Stimulated activated CD8-positive, alpha-beta memory T cell treated with anti-CD3 and anti-CD28 coated beads, Interleukin-2, amount 100 ng/mL, for 48 hours (primary cell): Measurements from ENCODE around the gene SFI1.
"Not testable (repeated sequence)": the region's sequence is repeated elsewhere in the genome, so short reads cannot be mapped to it uniquely, and the experiment has no call there.

ENCODE experiments used
- DNase-seq, 2 donors: peaks; one replicate each; pipeline ENCODE4 v3.0.0-alpha.2; 2020; ENCODE audit warnings: low read depth in 2 of 2

SFI1 gene

DNA sequence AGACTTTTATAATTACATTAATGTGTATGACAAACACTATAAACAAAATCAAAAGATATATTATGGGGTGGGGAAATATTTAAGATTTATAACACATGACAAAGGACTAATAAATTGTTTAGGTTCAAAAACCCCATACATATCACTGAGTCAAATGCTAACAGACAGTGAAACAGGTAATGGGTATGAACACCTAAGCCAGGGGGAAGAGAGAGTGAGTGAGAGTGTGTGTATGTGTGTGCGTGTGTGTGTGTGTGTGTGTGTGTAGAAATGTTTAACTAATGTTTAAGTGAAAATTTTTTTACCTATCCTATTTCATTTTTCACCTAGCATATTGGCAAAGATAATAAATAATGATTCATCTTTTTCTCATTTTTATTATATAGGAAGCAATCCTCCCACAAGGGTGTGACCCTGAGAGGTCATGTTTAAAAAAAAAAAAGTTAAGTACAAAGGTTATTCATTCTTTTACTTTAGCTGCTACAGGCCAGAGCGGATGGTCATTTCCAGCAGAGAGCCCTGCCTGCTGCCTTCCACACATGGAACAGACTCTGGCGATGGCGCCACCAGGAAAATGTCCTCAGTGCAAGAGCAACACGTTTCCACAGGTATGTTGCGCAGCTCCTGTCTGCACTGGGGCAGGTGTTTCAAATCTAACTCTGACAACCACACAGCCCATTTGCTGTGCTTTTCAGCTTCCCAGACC is 92.8 kb downstream of the SFI1 start:
- DNase-seq, result no peak

DNA sequence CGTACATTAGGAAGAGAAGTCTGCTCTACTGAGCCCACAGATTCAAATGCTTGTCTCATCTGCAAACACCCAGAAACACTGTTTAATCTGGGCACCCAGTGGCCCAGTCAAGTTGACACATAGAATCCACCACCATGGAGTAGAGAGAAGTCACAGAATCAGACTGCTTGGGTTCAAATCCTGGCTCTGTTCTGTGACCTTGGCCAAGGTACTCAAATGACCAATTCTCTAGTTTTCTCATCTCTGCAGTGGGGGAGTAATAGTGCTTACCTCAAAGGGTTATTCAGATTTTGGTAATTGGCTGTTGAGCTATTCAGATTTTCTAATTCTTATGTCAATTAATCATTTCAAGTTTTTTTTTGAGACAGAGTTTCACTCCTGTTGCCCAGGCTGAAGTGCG is 93.8 kb downstream of the SFI1 start:
- not testable (repeated sequence) for DNase-seq

DNA sequence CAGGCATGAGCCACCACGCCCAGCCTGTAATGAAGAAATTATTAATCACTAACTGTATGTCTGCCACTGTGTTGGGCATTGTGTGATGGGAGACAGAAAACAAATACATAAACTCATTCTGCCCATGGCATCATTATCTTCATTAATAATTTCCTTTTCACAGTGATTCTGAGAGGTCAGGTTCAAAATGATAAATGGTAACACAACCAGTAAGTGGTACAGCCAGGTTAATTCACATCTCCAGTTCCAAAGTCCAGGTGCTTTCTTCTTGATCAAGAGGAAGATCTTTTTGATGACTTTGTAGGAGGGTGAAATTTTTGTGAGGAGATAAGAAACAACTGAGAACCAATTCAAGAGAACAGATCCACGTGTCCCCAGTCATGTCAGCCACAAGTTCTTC is 98.9 kb downstream of the SFI1 start:
- DNase-seq, result no peak

DNA sequence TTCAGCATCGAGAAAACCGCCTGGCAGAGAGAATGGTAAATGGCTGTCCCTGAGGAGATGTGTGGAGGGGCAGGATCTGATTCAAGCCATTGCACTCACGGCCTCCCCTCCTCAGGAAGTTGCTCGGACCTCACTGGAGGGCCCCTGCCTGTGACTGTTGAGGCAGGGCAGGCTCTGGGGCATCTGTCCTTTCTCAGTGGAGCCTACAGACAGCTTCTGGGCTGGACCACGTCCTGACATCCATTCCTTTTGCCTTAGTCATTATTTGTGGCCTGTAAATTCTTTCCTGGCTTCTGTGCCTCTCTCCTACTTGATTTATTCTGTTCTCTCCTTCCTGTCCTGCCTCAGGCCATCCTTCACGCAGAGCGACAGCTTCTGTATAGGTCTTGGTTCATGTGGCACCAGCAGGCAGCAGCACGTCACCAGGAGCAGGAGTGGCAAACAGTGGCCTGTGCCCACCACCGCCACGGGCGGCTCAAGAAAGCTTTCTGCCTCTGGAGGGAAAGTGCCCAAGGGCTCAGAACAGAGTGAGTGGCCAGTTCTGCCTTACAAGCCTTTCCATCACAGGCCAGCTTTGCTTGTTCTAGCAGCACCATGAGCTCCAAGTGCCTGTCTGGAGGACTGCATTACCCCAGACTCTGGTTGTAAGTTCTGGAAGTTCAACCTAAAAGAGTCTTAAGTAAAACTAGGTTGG is 106.1 kb downstream of the SFI1 start:
- no peak for DNase-seq

DNA sequence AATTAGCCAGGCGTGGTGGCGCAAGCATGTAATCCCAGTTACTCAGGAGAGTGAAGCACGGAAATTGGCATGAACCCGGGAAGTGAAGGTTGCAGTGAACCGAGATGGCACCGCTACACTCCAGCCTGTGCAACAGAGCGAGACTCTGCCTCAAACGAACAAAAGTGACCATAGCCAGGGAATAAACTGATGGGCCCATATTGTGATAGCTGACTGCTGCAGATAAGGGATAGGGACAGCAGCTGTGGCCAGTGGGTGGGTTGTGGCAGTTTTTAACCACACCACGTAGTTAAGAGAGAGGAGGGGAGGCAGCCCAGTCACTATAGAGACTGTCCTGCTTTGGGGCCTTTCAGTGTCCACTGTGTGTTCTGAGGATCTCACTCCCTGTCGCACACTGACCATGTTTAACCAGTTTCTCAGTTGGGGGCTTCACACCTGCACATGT is 106.8 kb downstream of the SFI1 start:
- no peak for DNase-seq

DNA sequence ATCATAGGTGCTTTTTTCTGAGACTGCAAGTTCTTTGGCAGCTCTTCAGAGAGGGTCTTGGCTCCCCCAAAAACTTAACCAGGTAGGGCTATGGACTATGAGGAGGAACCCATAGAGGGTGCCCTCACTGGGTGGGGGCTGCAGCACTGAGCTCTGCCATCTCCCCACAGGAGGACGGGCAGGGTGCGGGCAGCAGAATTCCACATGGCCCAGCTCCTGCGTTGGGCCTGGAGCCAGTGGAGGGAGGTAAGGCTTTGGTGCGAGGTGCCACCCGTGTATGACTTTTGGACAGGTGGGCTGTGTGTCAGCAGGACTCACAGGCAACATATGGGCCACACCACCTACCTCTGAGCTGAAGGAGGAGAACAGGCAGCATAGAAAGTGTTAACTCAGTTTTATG is 107.2 kb downstream of the SFI1 start:
- DNase-seq, result no peak

DNA sequence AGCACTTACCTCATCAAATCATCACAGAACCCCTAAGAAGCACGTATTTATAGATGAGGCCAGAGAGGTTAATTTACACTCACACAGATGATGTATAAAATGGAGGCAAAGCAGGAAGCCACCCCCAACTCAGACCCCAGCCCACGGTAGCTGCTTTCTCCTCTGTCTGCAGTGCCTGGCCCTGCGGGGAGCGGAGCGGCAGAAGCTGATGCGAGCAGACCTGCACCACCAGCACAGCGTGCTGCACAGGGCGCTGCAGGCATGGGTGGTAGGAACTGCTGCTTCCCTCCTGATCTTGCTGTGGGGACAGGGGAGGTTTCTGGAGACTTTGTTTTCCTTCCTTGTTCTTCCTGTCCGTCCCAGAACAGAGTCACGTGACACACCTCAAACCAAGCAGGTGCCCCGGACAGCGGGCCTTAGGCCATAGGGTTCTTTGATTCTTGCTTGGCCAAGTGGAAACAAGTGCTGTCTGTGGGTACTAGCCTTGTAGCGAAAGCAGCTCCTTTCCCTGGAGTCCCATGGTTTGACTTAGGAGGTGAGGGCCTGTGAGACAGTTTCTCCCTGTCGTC is 107.9 kb downstream of the SFI1 start:
- DNase-seq, result no peak

DNA sequence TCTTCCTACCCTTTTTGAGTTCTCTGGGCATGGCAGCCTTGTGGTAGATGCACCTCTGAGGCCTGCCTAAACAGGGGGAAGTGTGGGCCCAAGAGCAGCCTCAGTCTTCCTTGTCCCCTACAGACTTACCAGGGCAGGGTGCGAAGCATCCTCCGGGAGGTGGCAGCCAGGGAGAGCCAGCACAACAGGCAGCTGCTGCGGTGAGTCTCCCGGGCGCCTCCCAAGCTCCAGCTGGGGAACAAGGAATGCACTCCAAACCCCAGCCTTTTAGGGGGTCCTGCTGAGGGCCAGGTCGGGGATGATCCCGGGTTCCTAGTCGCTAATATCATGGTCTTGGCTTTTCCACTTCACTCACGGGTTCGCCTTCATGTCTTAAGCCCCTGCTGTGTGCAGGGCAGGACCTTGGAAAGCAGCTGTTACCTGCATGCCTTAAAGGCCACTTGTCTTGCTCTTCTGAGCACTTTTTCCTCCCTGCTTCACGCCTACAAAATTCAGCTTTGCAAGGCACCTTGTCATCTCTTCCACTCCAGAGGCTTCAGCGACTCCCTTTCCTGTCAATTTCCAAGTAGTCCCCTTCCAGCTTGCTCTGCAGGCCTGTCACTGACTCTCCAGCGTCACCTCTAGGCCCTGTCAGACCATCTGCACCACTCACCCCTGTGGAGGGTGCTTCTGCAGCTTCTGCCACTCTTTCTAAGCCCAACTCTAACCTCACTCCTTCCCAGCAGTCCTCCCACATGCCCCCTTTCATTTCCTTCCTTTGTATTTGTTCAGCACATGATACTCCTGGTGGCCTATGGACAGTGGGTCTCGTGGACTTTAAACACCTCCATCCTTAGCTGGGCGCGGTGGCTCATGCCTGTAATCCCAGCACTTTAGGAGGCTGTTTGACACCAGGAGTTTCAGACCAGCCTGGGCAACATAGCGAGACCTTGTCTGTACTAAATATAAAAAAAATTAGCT is 108.7 kb downstream of the SFI1 start:
- DNase-seq, result no peak

DNA sequence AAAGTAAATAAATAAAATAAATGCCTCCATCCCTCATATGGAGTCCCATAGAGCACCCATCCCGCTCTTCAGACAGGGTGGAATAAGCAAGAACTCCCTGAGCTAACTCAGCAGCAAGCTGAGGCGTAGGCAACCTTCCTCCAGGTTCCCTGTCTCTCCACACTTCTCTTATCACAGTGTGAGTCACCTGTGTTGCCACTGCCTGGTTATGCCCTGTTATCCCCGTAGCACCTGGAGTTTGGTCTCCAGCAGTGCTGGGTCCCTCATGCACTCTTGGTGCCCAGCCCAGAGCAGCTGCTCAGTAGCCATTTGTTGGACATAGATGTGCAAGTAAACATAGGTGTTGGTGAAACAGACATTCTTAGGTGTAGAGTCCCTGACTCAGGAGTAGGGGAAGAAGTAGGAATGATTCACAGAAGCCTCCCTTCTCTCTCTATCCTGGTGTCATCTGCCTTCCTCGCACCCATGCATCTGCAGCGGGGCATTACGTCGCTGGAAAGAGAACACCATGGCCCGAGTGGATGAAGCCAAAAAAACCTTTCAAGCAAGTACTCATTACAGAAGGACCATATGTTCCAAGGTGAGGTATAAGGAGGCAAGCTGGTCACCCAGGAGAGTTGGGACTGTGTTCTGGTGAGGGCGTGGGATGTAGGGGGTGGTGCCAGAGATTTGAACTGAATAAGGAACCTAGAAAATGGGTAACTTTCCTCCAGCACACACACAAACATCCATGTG is 109.7 kb downstream of the SFI1 start:
- DNase-seq, result no peak

DNA sequence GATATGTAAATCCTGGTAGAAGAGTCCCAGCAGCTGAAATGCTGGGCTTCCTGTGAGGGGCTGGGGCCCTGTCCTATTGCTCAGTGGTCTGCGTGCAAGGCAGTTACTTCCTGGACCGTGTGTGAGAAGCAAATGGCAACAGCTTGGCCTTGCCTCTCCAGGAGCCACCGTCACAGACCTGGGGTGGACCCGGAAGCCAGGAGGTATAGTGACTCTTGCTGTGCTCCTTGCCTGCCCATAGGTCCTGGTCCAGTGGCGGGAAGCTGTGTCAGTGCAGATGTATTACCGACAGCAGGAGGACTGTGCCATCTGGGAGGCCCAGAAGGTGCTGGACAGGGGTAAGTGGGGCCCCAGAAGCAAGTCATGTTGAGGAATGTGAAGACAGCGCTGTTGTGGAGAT is 111.4 kb downstream of the SFI1 start:
- DNase-seq, result no peak

DNA sequence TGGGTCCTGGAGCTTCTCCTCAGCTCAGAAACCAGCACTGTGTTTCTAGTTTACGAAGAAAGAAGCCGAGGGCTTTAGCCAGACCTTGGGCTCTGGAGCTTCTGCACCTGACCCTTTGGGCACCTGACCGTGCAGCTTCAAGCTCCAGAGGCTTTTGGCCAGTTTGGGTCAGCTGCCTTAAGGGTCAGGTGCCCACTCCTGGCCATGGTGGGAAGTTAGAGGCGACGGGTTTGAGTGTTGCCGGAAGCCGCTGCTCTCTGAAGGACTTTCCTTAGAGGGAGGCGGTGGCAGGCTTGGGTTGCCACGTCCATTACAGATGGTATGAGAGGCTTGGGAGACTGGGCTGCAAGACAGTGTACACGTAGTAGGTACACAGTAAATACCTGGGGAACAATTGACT is 113.4 kb downstream of the SFI1 start:
- DNase-seq, result no peak

DNA sequence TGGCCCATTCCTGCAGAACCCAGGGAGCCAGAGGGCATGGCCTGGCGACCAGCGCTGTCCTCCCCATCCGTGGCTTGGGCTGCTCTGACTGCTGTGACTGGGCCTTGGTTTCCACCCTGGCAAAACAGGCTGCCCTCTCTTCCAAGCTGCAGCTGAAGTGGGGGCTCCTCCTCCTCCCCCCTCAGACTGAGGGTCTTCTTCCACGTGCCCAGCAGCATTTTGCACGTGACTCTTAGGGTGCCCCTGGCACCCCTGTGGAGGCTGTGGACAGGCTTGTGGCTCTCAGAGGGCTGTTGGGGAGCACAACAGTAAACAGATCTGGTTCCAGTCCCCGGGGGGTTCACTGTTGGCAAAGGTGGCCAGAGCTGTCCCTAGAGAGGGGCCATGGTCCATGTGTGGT is 114.3 kb downstream of the SFI1 start:
- DNase-seq, result no peak

DNA sequence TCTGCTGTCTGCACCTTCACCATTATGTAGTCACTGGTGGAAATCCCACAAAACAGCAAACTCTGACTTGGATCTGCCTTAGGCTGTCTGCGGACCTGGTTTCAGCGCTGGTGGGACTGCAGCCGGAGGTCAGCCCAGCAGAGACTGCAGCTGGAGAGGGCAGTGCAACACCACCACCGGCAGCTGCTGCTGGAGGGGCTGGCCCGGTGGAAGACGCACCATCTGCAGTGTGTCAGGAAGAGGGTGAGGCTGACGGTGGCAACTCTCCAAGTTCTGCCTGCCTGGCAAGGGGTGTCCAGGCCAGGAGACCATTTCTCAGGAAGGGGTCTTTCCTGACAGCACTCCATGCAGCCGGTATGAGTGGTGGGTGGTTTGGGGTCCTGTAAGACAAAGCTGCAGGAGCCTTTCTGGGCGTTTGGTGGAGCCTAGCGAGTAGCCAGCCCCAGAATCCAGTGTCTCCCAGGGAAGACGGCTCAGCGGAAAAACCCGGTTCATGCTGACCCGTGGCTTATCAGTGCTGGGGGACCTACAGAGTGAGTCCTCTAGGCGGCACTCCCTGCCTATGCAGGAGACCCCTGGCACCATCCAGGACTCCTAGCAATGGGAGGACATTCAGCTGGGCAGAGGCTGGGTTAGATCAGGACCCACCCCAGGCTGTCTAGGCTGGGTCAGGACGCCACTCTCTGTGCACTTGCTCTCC is 114.9 kb downstream of the SFI1 start:
- DNase-seq, result no peak

DNA sequence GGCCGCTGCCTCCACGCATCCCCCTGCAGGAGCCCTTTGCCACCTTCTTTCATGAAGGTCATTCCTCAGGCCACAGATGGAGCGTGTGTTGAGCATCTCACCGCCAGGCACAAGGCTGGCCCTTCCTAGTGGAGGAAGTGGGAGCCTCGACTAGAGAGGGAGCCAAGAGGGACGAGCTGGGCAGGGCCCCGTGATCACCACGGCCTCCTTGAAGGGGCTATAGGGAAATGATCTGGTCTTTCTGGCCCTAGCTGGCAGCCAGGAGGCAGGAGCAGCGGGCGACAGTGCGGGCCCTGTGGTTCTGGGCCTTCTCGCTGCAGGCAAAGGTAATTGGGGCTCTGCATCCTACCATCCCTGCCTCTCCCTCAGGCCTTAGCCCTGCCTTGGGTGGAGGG is 116.6 kb downstream of the SFI1 start:
- no peak for DNase-seq

DNA sequence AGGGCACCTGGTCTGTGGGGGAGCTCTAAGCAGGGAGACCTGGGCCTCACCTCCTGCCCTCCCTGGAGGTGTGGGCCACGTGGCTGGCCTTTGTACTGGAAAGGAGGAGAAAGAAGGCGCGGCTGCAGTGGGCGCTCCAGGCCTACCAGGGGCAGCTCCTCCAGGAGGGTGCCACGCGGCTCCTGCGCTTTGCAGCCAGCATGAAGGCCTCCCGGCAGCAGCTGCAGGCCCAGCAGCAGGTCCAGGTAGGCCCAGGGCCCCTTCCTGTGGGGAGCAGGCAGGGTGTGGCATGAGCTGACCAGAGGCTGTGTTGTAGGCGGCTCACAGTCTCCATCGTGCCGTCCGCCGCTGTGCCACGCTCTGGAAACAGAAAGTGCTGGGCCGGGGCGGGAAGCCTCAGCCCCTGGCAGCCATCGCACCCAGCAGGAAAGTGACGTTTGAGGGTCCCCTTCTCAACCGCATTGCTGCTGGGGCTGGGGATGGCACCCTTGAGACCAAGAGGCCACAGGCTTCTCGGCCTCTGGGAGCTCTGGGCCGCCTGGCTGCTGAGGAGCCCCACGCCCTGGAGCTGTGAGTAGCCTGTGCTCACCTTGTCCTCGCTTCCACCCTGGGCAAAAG is 117.1 kb downstream of the SFI1 start:
- no peak for DNase-seq

DNA sequence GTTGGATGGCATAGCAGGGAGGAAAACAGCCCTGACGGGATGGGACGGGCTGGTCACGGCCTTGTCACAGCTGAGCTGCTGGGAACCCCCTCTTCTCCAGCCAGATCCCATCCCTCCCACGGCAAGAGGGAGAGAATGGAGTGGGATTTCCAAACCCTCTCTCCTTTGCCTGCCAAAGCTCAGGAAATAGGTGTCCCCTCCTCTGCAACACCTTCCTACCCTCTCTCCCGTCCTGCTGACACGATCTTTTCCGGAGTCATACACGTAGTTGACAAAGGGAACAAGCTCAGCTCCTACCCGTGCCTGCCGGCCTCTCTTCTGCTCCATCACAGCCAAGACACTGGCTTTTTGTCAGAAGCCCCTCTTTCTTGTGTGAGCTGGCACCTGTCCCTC is 117.6 kb downstream of the SFI1 start:
- DNase-seq, result no peak

DNA sequence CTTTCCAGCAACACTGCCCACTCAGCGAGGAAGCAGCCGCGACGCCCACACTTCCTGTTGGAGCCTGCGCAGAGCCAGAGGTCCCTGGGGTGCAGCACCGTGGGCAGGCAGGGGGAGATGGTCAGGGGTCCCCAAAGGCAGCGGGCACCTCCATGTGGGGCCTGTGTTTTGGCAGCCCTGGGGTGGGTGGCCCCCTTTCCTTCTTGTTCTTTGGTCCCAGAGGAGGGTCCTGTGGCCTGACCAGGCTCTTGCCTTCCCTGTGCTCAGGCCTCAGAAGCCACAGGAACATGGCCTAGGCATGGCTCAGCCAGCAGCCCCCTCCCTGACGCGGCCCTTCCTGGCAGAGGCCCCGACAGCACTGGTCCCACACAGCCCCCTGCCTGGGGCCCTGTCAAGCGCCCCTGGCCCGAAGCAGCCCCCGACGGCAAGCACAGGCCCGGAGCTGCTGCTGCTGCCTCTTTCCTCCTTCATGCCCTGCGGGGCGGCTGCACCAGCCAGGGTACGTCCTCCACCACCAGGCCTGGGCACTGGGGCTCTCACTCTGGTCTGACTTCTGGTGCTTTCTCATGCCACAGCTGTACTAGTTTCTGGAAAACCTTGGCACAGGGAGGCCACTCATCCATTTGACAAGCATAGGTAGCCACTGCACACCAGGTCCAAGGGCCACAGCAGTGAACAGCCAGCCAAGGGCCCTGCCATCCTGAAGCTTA is 118.6 kb downstream of the SFI1 start:
- DNase-seq, result no peak

DNA sequence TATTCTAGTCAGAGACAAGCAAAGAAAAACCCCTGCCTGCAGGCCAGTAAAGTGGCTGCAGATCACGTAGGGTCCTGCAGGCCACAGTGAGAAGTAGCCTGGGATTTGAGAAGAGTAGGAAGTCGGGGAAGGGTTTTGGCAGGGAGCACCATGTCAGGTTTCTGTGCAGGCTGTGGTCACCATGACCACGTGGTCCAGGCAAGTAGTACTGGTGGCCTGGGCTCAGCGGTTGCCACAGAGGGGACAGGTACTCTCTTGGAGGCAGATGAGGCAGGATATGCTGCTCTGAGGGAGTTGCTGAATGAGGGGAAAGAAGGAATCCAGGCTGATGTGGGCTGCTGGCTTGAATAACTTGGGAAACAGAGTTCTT is 119.1 kb downstream of the SFI1 start:
- DNase-seq, result no peak

DNA sequence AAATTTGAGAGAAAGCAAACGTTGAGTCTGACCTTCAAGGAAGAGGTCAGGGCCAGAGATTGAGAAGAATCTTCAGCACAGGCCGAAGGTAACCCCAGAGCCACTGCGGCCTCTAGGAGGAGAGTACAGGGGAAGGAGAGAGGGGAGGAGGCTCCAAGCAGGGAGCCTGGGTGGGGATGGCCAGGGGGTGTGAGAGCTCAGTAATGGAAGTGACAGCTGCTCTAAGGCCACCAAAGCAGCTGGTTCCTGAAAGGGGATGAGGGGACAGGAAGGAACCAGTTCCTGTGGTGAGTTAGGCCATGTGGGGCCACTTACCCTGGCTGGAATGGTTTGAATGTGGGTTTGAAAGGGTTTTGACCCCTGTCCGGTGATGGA is 119.6 kb downstream of the SFI1 start:
- no peak for DNase-seq
